Stimulated activated CD4-positive, alpha-beta T cell treated with anti-CD3 and anti-CD28 coated beads, Interleukin-4, amount 100 ng/mL, for 24 hours (primary cell): Measurements from ENCODE around the gene RBM12.
A peak's percentile ranks its signal among the peaks of the same experiment; 100 is the strongest.
"Not testable (repeated sequence)": the region's sequence is repeated elsewhere in the genome, so short reads cannot be mapped to it uniquely, and the experiment has no call there.

ENCODE experiments used
- DNase-seq: peaks from one replicate; pipeline ENCODE4 v3.0.0-alpha.2; 2020

Gene RBM12

GRCh38 chr20:35697696-35698297 is 33.1 kb upstream of the RBM12 start:
- no peak for DNase-seq

GRCh38 chr20:35695978-35696377 is 31.3 kb upstream of the RBM12 start:
- no peak for DNase-seq

DNA sequence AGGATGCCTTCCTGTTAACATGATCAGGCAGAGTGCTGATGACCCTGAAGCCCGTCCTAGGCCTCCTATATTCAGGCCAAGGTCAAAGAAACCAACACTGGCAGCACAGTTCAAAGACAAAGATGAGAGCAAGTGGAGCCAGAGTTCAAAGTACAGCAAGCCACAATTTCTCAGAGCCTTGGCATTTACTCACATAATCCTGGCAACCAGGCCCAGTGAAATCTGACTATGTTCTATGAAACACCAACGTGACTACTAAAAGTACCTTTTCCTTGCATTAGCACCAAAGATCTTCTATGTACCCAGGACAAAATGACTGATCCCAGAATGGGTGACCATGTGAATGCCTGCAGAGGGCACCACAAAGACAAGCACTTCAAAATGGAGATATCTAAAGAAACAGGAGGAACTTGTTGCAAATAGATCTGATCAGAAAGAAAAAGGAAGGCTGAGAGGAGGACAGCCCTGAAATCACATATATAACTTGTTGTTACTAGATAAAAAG is 30.6 kb upstream of the RBM12 start:
- DNase-seq, result no peak

DNA sequence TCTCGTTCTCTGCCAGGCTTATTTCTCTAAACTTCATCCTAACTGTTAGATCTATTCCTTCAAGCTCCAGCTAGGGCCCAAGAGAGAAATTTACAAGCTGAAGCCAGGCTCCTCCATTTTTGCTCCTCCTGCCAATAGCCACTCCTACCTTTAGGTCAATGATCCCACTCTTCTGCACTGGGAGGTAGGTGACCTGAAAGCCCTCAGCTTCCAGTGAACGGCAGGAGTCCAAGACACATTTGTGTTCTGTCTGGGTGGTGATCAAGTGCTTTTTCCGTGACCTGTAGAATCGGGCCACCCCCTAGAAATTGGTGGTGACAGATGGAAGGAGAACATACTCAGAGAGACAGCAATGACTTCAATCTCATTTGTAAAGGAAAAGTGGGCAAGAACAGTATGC is 25.6 kb upstream of the RBM12 start:
- no peak for DNase-seq

- not testable (repeated sequence) for DNase-seq
Measured at GRCh38 chr20:35686872-35687271, 22.2 kb upstream of the RBM12 start.

DNA sequence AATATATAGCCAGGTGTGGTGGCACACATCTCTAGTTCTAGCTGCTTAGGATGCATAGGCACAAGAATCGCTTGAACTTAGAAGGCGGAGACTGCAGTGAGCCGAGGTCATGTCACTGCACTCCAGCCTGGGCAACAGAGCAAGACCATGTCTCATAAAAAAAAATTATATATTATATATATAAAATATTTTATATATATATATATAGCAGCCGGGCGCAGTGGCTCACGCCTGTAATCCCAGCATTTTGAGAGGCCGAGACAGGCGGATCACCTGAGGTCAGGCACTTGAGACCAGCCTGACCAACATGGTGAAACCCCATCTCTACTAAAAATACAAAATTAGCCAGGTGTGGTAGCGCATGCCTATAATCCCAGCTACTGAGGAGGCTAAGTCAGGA is 20.7 kb upstream of the RBM12 start:
- DNase-seq, result not testable (repeated sequence)

- DNase-seq, result no peak
Measured at GRCh38 chr20:35681960-35682359, 17.3 kb upstream of the RBM12 start.

GRCh38 chr20:35680452-35681183 is 15.9 kb upstream of the RBM12 start:
- no peak for DNase-seq

DNA sequence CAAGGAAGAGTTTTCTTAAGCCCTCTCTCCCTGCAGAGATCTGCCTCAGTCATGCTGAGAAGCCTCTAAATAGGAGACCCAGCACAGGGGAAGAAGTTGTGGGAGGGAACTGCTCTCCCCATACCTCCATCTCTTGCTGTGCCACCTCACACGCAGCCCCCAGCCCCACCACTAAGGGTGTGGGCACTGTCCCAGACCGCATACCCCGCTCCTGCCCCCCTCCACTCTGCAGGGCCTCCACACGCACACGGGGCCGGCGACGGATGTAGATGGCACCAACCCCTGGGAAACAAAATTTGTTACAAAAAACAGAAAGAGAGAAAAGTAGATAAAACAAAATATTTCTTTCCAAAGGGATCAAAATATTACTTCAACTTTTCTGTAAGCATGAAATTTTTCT is 10.2 kb upstream of the RBM12 start:
- no peak for DNase-seq

DNA sequence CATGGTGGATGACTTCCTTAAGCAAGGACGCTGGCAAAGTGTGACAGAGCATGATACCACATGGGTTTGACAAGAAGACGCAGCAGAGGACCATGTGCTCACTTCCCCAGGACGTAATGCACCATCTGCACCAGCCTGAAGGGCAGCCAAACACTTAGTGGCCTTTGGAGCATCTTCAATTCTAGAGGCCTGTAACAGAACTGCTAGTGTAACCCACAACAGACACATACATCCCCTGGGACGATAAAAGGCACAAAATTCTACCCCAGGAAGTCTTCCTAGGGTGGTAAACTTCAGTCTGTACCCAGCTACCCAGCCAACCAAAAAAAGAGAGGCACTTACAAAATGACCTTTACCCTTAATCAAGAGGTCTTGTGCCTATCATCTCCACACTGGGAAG is 9.2 kb upstream of the RBM12 start:
- DNase-seq, result no peak

DNA sequence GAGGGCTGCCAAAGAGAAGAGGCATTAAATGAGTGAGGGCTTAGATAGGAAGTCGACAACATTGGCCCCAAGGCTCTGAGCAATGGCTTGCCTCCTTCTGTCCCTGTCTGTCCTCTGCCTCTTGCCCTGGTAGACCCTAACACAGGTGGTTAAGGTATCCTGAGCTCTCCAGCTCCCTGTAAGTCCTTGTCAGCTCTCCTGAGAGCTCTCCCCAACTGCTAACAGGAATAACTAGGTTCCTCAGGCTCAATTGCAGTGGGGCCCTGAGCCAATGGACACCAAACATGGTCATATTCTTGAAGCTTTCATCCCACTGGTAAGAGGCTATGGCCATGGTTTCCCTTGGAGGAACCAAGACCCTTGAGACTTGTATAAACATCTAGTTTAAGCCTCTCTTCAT is 5.0 kb upstream of the RBM12 start:
- DNase-seq, result no peak

DNA sequence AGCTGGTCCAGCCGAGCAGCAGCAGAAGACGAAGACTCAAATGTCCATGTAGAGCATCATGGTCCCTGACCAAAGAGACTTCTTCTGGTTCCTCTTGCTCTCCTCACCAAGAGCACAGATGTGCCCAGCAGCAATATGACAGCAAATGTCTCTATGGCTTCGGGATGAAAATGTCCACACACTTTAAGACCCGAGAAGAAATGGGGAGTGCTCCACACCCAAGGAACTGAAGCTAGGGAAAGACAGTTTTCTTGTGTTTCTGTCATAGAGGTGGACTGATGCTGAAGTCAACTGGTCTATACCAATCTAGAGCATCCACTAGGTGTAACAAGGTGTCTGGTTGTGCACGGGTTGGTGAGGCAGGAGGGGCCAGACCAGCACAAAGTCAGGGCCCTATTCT is 4.5 kb upstream of the RBM12 start:
- no peak for DNase-seq

- no peak for DNase-seq
Measured at GRCh38 chr20:35665949-35666288, 1.2 kb upstream of the RBM12 start.

DNA sequence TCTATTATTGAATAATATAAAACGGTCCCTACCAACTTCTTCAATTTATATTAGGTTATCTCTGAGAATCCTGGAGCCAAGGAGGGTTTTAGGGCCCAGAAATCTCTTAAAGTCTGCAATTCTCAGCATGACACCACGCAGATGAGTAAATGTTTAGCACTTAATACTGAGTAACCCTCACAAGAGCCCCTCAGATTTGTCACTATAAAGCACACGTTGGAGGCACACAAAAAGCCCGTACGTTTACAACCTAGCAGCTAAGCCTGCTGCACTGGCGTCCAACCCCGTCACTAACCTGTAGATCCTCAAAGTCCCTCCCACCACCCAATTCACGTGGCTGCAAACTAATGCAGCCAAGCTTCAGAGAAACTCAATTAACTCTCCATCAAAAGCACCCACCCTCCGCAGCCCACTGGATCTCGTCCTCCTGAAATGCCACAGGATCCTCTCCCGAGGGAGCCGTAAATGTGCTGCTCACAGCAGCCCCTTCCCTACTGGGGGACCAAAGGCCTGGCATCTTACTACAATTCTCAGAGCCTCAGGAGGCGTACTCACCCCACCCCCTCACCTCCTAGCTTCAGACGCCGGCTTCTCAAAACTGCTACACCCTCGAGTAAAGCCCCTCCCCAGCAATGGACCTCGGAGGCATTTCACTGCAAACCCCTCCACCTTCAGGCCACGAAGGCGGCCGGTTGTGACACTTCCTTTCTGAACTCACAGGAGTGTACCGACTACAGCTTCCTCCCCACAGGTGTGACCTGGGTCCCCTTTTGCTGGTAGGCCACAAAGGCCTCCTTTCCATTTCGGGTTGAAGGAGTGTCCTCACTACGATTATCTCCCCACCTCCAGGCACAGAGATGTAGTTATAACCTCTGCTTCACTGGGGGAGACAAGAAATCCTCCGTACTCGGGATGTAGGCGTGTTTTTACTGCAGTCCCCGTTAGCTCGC is 909 bp downstream of the RBM12 start:
- peak; percentile 66 for DNase-seq

DNA sequence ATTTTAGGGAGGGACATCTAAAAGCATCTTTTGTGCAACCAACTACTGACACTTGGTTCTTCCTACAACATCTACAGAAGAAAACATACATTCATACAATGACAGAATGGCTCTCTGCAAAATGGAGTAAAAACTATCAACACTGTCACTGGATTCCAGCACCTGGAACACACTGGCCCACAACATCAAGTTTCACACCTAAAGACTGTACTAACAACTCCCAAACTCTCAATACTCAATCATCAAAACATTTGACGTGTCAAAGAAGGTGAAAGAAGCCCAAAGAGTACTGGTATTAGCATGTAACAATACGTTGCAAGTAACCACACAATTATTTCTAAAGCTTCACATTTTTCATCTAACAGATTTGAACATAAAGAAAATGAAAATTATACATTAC is 2.1 kb downstream of the RBM12 start:
- peak; percentile 18 for DNase-seq

DNA sequence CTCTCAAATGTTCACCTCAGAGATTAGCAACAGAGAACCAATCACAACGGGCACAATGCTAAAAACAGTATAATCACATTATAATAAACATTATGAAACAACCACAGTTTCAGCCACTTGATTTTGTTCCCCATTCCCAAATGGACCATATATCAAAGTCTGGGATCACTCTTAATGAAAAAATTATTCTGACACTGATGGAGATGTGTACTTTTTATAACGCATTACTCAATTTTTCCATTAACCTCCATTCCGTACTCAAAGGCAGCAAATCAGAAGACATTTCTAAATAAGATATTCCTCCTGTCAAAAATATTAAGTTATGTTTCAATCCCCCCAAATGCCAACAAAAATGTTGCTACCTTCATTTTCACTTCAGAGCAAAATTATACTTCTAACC is 2.8 kb downstream of the RBM12 start:
- DNase-seq, result no peak

DNA sequence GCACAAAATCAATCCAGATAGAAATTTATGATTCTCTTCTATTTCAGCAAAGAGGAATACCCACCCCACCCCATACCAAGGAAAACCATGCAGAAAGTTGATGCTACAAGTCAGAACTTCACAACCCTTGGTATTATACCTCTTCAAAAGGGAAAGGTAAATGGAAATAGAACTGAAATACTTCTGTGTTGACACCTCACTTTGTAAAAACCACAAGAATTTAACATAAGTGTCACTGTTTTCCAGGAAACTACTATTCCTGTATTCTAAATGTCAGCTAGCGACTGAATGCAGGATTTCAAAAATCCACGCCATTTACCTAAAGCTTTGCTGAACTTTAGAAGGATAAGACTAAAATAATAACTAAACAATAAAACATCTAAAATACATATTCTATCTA is 3.6 kb downstream of the RBM12 start:
- no peak for DNase-seq

- peak; percentile 42 for DNase-seq
Measured at GRCh38 chr20:35660122-35660937, 4.4 kb downstream of the RBM12 start.

DNA sequence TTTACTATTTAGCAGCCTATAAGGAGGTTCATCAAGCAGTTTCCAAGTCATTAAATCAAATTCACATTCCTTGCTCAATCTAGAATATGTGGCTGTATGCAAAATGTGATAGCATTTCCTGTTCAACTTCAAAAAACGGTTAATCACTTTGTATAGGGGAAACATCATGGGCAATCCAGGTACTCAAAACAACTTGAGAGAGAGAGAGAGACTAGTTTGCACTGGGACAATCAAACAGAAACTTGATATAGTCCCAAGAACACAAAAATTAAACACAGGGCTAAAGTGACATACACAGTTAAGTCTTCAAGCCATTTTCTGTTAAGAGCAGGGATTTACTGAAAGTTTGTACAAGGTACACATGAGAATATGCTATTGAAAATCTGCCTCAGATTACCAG is 7.4 kb downstream of the RBM12 start:
- no peak for DNase-seq

DNA sequence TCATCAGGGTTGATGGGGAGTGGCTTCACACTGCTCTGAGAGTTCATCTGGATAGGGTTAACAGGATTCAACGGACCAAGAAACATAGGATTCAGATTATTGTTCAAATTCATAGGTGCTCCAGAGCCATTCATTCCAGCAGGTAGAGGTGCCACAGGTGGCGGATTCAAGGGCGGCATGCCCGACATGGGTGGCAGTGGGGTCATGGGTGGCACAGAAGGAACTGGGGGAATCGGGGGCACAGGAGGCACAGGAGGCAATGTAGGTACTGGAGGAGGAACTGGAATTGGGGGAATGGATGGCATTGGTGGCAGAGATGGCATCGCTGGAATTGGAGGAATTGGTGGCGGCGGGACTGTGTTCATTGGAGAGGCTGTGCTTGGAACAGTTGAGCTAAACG is 10.3 kb downstream of the RBM12 start:
- DNase-seq, result no peak

DNA sequence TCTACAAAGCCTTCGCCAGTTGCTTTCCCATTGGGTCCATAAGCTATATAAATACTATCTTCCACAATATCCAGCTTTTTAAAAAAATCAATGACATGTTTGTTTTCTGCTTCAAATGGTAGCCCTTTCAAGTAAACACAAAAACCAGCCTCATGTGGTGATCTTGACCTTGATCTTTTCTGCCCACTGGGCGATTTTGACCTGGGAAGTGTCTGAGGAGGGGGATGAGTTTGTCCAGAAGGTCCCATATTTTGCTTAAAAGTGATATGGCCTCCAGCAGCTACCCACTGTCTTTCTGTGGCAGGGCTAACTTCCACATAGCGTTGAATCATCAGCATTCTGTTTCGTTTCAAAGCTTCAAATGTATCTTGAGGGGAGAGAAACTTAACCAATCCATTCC is 10.8 kb downstream of the RBM12 start:
- no peak for DNase-seq

GRCh38 chr20:35653430-35653734 is 11.3 kb downstream of the RBM12 start:
- DNase-seq, result no peak
